HG02610 (cell line): ENCODE data around the gene LSM7.
"Not testable (repeated sequence)": the region's sequence is repeated elsewhere in the genome, so short reads cannot be mapped to it uniquely, and the experiment has no call there.

Experiments used
- ATAC-seq: cut with Tn5 transposase; IDR thresholded peaks from one replicate; pipeline ENCODE4 v1.9.1; 2021; ENCODE audit warnings: mild to moderate bottlenecking, moderate library complexity; ENCODE audit not compliant: unreplicated experiment

The LSM7 gene

GRCh38 chr19:2355168-2356035 lies 27.0 kb upstream of the LSM7 start:
- no peak for ATAC-seq

DNA sequence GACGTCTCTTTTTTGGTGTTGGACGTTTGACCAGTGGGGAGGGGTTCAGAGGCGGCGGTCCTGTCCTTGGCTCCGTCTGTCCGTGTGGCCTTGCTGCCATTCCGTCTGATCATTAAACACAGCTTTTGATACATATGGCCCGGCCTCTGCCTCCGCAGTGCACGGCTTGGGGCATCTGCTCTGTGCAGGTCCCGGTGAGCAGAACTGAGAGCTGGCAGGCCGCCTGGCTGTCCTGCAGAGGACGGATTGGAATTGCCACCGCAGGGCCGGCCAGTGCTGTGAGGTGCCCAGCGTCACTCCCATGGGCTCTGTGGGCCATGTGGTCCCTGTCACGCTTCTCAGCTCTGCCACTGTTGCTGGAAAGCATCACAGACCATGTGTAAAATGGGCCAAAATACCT lies 26.3 kb upstream of the LSM7 start:
- ATAC-seq = no peak

GRCh38 chr19:2353887-2354592 lies 25.7 kb upstream of the LSM7 start:
- no peak for ATAC-seq

- no peak for ATAC-seq
These were observed 24.9 kb upstream of the LSM7 start for GRCh38 chr19:2353159-2353886.

DNA sequence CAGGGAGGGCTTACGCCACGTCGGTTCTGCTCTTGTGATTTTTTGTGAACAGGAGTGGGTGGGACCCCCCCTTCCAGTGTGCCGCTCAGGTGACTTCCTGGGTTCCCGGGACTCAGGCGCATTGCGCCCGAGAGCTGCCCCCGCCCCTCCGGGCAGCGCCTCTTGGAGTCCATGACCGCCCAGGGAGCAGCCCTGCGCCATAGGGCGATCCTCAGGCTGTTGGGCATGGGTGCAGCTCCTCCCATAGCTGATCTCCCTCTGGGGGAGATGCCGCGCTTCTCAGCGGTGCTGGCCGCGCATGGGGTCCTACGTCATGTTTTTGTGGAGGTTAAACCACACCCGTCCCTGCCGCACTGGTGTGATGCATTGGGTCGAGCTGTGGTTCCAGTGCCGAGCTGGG lies 23.7 kb upstream of the LSM7 start:
- ATAC-seq = no peak

DNA sequence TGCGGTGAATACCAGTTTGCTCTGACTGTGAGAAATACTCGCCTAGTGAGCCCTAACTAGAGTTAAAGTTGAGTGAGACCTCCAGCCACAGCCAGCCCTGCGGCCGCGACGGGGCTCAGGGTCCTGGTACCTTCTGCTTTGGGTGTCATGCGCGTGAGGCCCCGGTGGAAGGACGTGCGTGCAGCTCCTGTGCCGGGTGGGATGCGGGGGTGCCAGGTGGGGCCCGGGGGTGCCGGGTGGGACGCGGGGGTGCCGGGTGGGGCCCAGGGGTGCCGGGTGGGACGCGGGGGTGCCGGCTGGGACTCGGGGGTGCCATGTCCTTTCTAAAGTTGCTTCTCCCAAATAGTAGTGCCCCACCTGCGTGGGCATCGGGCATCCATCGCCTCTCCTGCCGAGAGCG lies 23.2 kb upstream of the LSM7 start:
- no peak for ATAC-seq

- no peak for ATAC-seq
These were observed 22.3 kb upstream of the LSM7 start for GRCh38 chr19:2350656-2351055.

- ATAC-seq = not testable (repeated sequence)
These were observed 21.4 kb upstream of the LSM7 start for GRCh38 chr19:2349818-2350217.

DNA sequence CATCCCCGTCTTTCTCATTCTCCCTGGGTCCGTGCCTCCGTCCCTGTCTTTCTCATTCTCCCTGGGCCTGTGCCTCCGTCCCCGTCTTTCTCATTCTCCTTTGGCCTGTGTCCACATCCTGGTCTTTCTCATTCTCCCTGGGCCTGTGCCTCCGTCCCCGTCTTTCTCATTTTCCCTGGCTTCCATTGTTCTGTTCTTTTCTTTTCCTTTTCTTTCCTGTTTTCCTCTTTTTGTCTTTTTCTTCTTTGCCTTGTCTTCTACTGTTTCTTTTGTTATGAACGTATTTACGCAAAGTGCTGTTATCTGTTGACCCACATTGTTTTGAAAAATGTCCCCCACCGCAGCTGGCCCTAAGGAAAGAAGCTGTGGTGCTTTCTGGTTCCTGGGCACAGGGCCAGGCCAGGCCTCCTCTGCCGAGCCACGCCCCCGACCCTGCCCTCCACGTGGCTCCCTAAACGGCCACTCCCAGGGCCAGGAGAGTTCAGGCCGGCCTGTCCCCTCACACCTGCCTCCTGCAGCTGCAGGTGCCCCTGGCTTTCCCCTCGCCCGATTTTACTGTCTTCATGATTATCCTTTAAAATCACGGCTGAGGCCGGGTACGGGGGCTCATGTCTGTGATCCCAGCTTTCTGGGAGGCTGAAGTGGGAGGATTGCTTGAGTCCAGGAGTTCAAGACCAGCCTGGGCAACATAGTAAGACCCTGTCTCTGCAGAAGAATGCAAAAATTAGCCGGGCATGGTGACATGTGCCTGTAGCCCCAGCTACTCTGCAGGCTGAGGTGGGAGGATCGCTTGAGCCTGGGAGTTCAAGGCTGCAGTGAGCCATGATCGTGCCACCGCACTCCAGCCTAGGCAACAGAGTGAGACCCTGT lies 17.6 kb upstream of the LSM7 start:
- no peak for ATAC-seq

- ATAC-seq = no peak
These were observed 16.7 kb upstream of the LSM7 start for GRCh38 chr19:2345076-2345475.

DNA sequence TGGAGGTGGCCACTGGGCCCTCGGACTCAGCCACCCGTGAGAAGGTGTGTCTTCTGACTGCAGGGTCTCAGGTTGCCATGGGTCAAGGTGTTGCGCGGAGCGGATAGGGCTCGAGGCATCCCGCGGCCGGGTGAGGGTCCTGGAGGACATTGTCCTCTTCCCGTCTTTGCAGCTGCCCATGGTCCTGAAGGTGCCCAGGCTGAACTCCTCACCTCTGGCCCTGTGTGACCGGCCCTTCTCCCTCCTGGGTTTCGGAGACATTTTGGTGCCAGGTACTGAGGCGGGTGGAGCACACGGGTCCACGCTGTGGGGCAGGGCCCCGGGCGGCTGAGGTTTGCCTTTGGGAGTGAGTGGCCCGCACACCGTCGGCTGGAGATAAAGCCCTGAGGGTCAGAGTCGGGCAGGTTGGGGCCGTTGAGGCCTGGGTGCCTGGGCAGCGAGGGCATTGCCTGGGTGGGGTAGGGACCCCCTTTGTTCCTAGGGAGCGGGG lies 16.0 kb upstream of the LSM7 start:
- no peak for ATAC-seq

GRCh38 chr19:2343289-2343982 lies 15.1 kb upstream of the LSM7 start:
- ATAC-seq = no peak

GRCh38 chr19:2342656-2343288 lies 14.4 kb upstream of the LSM7 start:
- no peak for ATAC-seq

GRCh38 chr19:2341982-2342381 lies 13.6 kb upstream of the LSM7 start:
- ATAC-seq = no peak

- no peak for ATAC-seq
These were observed 12.9 kb upstream of the LSM7 start for GRCh38 chr19:2341244-2341751.

- no peak for ATAC-seq
These were observed 12.3 kb upstream of the LSM7 start for GRCh38 chr19:2340496-2341243.

- no peak for ATAC-seq
These were observed 11.4 kb upstream of the LSM7 start for GRCh38 chr19:2339644-2340310.
